ENCODE measurements around the gene PAXX.

Gene PAXX, protein sequence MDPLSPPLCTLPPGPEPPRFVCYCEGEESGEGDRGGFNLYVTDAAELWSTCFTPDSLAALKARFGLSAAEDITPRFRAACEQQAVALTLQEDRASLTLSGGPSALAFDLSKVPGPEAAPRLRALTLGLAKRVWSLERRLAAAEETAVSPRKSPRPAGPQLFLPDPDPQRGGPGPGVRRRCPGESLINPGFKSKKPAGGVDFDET

DNA sequence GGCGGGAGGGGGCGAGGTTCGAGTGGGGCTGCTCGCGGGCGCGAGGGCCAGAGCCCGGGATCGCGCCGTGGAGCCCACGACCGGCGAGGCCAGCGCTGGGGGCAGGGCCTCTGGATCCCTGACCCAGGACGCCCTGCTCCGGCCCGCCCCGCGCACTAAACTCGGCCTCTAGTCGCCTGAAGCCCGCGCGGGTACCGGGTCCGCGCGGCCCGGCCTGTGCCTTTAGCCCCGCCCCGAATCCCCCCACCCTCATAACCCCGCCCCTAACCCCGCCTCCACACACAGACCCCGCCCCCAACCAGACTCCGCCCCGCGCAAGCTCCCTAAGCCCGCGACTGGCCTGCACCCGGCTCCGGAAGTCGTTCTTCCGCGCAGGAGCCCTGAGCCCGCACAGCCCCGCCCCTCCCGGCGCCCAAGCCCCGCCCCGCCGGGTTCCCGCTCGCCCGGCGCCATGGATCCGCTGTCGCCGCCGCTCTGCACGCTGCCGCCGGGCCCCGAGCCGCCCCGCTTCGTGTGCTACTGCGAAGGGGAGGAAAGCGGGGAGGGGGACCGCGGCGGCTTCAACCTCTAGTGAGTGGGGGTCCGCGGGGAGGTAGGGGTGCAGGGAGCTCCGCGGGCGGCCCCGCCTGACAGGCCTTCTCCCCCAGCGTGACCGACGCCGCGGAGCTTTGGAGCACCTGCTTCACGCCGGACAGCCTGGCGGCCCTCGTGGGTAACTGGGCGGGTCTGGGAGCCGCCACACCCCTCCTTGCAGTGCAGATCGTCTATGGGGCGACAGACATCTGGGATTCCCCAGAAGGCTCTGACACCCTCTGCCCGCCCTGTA lies at the start of gene PAXX:
Gene PAXX, plus strand, starts transcription at position 430 of the 826 bp plus-strand sequence. Its CDS starts 22 bp downstream, at position 452.
- in situ Hi-C loops (cut with MboI; ENCODE audit: low sequenced_read_pairs) = no loop called here

GRCh38 chr9:136942881-136943230 lies 49.4 kb upstream of the PAXX start:
- in situ Hi-C loops (cut with MboI; ENCODE audit: low sequenced_read_pairs) = no loop called here

DNA sequence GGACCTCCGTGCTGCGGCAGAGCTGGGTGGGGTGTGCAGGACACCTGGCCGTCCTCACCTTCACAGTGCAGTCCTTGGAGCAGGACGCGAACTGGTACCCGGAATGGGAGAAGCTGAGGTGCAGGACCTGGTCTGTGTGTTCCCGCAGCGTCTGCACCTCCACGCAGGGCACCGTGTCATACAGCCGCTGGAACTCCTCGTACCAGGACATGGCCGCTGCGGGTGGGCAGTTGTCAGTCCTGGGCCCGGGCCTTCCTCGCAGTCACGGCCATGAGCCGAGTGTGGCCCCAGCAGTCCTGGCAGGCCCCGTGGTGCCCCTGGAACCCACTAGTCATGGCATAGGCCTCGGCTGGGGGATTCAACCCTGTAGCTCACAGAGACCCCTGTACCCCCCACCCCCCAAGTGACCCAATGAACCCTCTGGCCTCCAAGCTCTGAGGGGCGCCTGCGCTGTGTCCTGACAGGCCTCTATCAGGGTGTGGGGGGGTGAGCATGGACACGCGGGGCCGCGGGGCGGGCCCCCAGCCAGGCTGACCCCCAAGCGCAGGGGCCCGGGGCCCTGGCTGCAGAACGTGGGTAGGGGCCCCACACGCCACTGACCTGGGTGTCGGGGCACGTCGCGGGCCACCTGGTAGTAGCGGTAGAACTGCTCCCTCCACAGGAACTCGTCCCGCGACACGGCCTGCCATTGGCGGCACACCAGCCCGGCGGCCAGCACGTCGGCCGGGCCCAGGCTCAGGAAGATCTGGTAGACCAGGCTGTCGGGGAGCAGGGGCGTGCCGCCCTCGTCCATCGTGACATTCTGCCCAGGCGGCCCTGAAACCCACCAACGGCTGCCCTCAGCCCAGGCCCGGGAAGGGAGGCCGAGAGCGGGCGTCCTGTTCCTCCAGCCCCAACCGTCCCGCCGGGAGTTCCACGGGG lies 48.7 kb upstream of the PAXX start:
- in situ Hi-C loops (cut with MboI; ENCODE audit: low sequenced_read_pairs) = no loop called here

DNA sequence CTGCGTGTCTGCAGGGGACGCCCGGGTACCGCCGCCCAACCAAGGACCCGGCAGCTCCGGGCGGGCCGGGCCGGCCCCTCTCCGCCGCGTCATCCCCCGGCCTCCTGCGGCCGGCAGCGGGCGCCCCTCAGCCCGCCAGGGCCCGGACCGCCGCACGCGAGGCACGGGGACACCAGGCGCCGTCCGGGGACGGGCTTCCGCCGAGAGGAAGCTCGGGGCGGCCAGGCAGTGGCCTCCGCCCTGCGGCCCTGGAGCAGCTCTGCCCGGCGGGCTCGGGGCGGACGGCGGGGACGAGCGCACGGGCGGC lies 48.1 kb upstream of the PAXX start:
- in situ Hi-C loops (cut with MboI; ENCODE audit: low sequenced_read_pairs) = no loop called here

GRCh38 chr9:136944519-136945332 lies 47.5 kb upstream of the PAXX start, which contains the start of the genes C8G and FBXW5:
Gene C8G (plus strand): TSS chr9:136945243. CDS start chr9:136945321, 78 bp downstream.
Gene FBXW5 (minus strand): TSS chr9:136944738. CDS start chr9:136944083, 655 bp downstream.
- in situ Hi-C loops (cut with MboI; ENCODE audit: low sequenced_read_pairs) = no loop called here

DNA sequence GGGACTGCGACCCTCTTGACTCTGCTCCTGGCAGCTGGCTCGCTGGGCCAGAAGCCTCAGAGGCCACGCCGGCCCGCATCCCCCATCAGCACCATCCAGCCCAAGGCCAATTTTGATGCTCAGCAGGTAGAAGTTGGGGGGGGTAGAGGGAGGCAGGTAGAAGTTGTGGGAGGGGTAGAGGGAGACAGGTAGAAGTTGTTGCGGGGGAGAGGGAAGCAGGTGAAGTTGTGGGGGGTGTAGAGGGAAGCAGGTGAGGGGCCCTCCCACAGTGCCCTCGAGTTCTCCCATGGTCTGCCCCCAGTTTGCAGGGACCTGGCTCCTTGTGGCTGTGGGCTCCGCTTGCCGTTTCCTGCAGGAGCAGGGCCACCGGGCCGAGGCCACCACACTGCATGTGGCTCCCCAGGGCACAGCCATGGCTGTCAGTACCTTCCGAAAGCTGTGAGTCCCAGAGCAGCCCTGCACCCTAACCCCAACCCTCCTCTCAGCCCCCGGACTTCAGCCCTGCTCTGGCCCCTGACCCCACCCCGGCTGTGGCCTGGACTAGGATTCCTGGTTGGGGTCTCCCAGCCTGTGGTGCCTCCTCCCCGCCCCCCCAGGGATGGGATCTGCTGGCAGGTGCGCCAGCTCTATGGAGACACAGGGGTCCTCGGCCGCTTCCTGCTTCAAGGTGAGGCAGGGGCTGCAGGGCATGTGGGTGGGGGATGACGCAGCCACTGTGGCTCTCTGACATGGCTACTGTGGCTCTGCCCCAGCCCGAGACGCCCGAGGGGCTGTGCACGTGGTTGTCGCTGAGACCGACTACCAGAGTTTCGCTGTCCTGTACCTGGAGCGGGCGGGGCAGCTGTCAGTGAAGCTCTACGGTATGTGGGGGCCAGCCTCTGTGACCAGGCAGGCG lies 46.6 kb upstream of the PAXX start:
- in situ Hi-C loops (cut with MboI; ENCODE audit: low sequenced_read_pairs) = no loop called here

- in situ Hi-C loops (cut with MboI; ENCODE audit: low sequenced_read_pairs) = no loop called here
Measured at GRCh38 chr9:136946228-136947027, 45.8 kb upstream of the PAXX start.

DNA sequence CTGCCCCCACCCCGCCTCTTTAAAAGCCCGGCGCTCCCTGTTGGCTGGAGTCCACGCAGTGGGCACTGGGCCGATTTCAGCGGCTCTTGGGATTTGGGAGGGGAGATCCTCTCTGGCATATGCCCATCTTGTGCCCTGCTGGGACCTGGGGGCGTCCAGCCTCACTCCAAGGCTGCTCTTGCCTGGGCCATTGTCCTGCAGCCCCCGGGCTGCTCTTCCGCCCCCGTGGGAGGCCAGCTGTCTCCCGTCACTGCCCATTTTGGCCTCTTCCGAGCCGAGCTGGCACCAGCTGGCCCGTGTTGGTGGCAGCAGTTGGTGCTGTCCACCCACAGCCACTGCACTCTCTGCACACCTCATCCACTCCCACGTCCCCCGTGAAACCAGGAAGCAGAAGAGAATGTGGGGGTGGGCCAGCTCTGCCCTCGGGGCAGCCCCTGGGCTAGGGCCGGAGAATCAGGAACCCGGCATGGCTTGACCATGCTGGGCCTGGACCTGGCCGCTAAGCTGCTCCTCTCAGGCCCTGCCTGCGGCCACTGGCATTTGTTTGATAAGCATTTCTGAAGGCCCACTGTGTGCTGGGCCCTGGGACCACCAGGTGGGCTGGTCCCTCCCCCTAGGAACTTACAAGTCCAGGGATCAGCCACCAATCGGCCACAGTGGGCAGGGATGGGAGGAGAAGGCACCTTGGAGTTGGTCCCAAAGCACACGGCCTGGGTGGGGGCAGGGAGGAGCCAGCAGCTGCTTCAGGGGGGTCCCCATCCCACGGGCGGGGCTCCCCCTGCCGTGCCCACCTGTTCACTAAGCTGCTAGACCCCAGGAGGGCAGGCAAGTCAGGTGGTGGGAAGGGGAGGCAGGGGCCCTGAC lies 45.0 kb upstream of the PAXX start:
- in situ Hi-C loops (cut with MboI; ENCODE audit: low sequenced_read_pairs) = no loop called here

- in situ Hi-C loops (cut with MboI; ENCODE audit: low sequenced_read_pairs) = no loop called here
Measured at GRCh38 chr9:136947955-136948510, 44.2 kb upstream of the PAXX start.

DNA sequence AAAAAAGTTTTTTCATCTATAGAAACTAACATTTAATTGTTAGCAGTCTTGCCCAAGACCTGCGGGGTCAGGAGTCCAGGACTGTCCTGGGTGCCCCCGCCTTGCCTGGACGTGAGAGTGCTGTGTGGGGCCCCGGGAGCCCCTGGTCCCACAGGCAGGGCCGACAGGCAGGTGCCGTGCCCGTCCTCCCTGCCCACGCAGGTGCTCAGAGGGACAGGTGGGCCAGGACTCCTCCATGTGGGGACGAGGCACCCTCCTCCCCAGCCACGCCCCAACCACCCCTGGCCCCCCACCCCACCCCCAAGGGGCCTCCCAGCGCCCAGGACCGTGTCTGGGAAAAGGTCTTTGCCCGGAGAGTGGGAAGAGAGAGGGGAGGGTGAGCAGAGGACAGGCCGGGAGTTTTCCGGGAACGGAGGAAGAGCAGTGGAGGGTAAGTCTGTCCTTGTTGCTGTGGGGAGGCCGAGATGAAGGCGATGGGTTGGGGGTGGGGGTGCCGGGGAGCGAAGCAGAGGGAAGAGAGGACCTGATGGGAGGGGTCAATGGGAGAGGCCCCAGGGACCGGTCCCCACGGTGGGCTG lies 42.9 kb upstream of the PAXX start:
- in situ Hi-C loops (cut with MboI; ENCODE audit: low sequenced_read_pairs) = no loop called here

GRCh38 chr9:136949817-136950655 lies 42.2 kb upstream of the PAXX start:
- in situ Hi-C loops (cut with MboI; ENCODE audit: low sequenced_read_pairs) = no loop called here

GRCh38 chr9:136950656-136951276 lies 41.5 kb upstream of the PAXX start:
- in situ Hi-C loops (cut with MboI; ENCODE audit: low sequenced_read_pairs) = no loop called here

- in situ Hi-C loops (cut with MboI; ENCODE audit: low sequenced_read_pairs) = no loop called here
Measured at GRCh38 chr9:136951541-136952320, 40.5 kb upstream of the PAXX start, which contains the start of gene LCN12. Gene LCN12 (plus strand): TSS chr9:136952273. CDS start chr9:136952328, 55 bp downstream.

GRCh38 chr9:136952321-136952850 lies 39.8 kb upstream of the PAXX start:
- in situ Hi-C loops (cut with MboI; ENCODE audit: low sequenced_read_pairs) = no loop called here

Data from HL-60/S4 treated with phorbol 12-myristate 13-acetate at 8.2 ng/mL for 4 days and 3 days (cell line).